H1 (cell line): ENCODE measurements around the gene CHMP4B. TPM values are rescaled to one million over a fixed set of nuclear protein-coding genes. Genes with fewer than 3 reads are reported as not detected.

Experiments used
- EP300 ChIP-seq, 2 experiments: IDR thresholded peaks; 1 replicate in 1 of 2; 2 replicates in 1 of 2; pipeline ENCODE4 v1.6.1; 2011 to 2012; ENCODE audit warnings: low read depth in 2 of 2, low read length in 2 of 2, mild to moderate bottlenecking in 2 of 2, borderline replicate concordance in 1 of 2, inconsistent platforms in 1 of 2, moderate library complexity in 1 of 2
- JUN ChIP-seq: IDR thresholded peaks from 2 replicates; pipeline ENCODE4 v1.6.1; 2011; ENCODE audit warnings: low read depth, mild to moderate bottlenecking, improper control_type of control experiment, low read length
- NRF1 ChIP-seq: IDR thresholded peaks from 2 replicates; pipeline ENCODE4 v1.6.1; 2011; ENCODE audit warnings: mild to moderate bottlenecking, low read depth, low read length, improper control_type of control experiment
- SIRT6 ChIP-seq: IDR thresholded peaks from one replicate; pipeline ENCODE4 v1.7.1; 2012; ENCODE audit warnings: low read length, inconsistent platforms
- polyA plus RNA-seq, 7 experiments: library from polyadenylated mRNA; depleted of rRNA in 3 of 7; stranded (reverse) in 5 of 7; unstranded in 2 of 7; fragments of >200 nt in 5 of 7; fragments of 200-250 nt in 2 of 7; gene quantifications; 1 replicate in 5 of 7; 2 replicates in 1 of 7; 4 replicates in 1 of 7; pipeline versions ENCODE4 v1.2.1 to v1.2.3, GENCODE V29; 2011 to 2013; ENCODE audit warnings: missing spikeins in 2 of 7, mixed read lengths in 2 of 7
- total RNA-seq: library from RNA; stranded (reverse); fragmentation: NEBNext Ultra II Directional; extraction: Animal tissue kit (Norgen Biotek cat#: 25700); gene quantifications from 2 replicates; pipeline ENCODE4 v1.2.1, GENCODE V29; 2021
- TF ChIP-seq, protein P1 (sequence below): fragments of 300-600 bp; sonication (generic); IDR thresholded peaks from 2 replicates; pipeline ENCODE4 v1.7.1; 2012; ENCODE audit warnings: low read length, moderate library complexity, mild to moderate bottlenecking, inconsistent platforms; ENCODE audit not compliant: insufficient replicate concordance
- TF ChIP-seq, protein P2 (sequence below): IDR thresholded peaks from 2 replicates; pipeline ENCODE4 v1.6.1; 2012; ENCODE audit warnings: inconsistent platforms

CHMP4B gene
- total and polyA plus RNA-seq, 2 of the 8 experiments (the other 6 are each of a cell fraction or from before 2014, with no cell fraction given), result 38.6 to 66.3 TPM

DNA sequence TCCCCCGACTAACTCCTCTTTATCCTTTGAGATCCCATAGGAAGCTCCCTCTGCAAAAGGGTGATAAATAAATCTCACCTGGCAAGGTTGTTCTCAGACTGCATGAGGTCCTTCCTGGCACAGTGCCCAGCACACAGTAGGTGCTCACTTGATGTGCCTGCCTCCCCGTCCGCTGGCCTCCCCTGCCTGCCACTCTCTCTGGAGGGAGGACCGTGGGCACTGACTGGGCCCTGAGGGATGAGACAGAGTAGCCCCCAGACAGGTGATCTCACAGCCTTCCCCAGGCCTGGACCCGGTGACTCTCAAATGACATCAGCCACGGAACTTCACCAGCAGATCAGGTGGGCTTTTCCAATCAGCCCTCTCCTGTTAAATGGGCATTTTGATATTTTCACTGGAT lies 57.4 kb downstream of the CHMP4B start (continued):
- TF ChIP-seq, protein P1, sequence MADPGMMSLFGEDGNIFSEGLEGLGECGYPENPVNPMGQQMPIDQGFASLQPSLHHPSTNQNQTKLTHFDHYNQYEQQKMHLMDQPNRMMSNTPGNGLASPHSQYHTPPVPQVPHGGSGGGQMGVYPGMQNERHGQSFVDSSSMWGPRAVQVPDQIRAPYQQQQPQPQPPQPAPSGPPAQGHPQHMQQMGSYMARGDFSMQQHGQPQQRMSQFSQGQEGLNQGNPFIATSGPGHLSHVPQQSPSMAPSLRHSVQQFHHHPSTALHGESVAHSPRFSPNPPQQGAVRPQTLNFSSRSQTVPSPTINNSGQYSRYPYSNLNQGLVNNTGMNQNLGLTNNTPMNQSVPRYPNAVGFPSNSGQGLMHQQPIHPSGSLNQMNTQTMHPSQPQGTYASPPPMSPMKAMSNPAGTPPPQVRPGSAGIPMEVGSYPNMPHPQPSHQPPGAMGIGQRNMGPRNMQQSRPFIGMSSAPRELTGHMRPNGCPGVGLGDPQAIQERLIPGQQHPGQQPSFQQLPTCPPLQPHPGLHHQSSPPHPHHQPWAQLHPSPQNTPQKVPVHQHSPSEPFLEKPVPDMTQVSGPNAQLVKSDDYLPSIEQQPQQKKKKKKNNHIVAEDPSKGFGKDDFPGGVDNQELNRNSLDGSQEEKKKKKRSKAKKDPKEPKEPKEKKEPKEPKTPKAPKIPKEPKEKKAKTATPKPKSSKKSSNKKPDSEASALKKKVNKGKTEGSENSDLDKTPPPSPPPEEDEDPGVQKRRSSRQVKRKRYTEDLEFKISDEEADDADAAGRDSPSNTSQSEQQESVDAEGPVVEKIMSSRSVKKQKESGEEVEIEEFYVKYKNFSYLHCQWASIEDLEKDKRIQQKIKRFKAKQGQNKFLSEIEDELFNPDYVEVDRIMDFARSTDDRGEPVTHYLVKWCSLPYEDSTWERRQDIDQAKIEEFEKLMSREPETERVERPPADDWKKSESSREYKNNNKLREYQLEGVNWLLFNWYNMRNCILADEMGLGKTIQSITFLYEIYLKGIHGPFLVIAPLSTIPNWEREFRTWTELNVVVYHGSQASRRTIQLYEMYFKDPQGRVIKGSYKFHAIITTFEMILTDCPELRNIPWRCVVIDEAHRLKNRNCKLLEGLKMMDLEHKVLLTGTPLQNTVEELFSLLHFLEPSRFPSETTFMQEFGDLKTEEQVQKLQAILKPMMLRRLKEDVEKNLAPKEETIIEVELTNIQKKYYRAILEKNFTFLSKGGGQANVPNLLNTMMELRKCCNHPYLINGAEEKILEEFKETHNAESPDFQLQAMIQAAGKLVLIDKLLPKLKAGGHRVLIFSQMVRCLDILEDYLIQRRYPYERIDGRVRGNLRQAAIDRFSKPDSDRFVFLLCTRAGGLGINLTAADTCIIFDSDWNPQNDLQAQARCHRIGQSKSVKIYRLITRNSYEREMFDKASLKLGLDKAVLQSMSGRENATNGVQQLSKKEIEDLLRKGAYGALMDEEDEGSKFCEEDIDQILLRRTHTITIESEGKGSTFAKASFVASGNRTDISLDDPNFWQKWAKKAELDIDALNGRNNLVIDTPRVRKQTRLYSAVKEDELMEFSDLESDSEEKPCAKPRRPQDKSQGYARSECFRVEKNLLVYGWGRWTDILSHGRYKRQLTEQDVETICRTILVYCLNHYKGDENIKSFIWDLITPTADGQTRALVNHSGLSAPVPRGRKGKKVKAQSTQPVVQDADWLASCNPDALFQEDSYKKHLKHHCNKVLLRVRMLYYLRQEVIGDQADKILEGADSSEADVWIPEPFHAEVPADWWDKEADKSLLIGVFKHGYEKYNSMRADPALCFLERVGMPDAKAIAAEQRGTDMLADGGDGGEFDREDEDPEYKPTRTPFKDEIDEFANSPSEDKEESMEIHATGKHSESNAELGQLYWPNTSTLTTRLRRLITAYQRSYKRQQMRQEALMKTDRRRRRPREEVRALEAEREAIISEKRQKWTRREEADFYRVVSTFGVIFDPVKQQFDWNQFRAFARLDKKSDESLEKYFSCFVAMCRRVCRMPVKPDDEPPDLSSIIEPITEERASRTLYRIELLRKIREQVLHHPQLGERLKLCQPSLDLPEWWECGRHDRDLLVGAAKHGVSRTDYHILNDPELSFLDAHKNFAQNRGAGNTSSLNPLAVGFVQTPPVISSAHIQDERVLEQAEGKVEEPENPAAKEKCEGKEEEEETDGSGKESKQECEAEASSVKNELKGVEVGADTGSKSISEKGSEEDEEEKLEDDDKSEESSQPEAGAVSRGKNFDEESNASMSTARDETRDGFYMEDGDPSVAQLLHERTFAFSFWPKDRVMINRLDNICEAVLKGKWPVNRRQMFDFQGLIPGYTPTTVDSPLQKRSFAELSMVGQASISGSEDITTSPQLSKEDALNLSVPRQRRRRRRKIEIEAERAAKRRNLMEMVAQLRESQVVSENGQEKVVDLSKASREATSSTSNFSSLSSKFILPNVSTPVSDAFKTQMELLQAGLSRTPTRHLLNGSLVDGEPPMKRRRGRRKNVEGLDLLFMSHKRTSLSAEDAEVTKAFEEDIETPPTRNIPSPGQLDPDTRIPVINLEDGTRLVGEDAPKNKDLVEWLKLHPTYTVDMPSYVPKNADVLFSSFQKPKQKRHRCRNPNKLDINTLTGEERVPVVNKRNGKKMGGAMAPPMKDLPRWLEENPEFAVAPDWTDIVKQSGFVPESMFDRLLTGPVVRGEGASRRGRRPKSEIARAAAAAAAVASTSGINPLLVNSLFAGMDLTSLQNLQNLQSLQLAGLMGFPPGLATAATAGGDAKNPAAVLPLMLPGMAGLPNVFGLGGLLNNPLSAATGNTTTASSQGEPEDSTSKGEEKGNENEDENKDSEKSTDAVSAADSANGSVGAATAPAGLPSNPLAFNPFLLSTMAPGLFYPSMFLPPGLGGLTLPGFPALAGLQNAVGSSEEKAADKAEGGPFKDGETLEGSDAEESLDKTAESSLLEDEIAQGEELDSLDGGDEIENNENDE, result no peak
- TF ChIP-seq NRF1, result no peak
- no peak for TF ChIP-seq JUN
- no peak for TF ChIP-seq SIRT6
- no peak for TF ChIP-seq EP300 (IDR thresholded peaks at IDR 0.05; ENCODE audit: borderline replicate concordance in 1 of 2, low read depth in 2 of 2, low read length in 2 of 2)
- TF ChIP-seq, protein P2, sequence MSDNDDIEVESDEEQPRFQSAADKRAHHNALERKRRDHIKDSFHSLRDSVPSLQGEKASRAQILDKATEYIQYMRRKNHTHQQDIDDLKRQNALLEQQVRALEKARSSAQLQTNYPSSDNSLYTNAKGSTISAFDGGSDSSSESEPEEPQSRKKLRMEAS, result no peak
